NCI-H82 treated with DMSO at 0.1 percent for 48 hours (cell line): ENCODE results near the gene SHPK.
A peak's percentile ranks its signal among the peaks of the same experiment; 100 is the strongest.

Source experiments
- DNase-seq: peaks from one replicate; lab custom pipeline; 2025; ENCODE audit not compliant: unreplicated experiment; lab: John Stamatoyannopoulos, UW

SHPK gene

DNA sequence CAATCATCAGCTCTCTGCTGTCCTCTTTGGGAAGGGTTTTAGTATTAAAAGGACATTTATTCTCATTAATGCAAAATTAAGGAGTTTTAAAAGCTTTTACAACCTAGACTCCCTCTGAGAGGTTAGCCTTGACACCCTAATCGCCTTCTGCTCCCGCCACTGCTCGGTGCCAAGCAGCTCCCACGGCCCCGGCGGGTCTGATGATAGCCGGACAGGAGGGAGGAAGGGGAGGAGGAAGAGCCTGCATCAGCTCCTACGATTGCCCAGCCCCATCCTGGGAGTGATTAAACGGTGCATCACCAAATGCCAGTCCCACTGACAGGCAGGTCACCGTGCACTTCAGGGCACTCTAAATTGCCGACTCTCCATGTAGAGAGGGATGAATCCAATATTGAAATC is 8.3 kb downstream of the SHPK start:
- DNase-seq = no peak

DNA sequence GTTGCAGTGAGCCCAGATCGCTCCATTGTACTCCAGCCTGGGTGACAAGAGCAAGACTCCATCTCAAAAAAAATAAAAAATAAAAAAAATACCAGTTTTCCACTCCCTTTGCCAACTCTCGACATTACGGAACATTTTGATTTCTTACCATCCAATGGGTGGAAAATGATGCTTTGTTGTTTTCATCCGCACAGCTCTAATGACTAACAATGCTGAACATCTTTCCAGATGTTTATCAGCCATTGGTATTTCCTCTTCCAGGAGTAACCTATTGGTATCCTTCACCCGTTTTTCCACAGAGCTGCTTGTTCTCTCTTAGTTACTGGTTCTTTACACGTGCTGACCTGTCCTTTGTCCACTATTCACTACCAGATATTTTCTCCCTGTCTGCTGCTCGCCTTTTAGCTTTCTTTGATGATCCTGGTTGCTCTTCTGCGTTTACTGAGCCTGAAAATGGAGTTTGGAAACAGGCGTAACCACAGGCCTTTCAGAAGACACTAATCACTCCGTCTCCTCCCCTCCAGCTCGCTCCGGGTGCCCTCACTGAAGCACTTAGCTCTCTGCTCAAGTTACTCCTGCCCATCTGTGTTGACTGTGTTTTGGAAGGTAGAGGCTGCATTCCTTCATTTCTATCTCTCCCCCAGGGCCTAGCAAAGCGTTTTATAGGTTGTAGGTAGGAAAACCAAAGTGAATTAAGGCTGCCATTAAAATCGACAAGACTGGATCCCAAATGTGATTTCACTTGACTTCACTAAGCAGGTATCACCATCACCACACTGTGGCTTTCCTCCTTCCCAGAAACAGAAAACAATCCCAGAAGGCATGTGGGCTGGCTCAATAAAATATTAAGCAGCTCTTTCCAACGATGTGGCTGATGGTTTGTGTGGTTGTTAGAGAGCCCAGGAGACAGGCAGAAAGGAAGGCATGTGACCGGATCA is 8.9 kb downstream of the SHPK start:
- no peak for DNase-seq

DNA sequence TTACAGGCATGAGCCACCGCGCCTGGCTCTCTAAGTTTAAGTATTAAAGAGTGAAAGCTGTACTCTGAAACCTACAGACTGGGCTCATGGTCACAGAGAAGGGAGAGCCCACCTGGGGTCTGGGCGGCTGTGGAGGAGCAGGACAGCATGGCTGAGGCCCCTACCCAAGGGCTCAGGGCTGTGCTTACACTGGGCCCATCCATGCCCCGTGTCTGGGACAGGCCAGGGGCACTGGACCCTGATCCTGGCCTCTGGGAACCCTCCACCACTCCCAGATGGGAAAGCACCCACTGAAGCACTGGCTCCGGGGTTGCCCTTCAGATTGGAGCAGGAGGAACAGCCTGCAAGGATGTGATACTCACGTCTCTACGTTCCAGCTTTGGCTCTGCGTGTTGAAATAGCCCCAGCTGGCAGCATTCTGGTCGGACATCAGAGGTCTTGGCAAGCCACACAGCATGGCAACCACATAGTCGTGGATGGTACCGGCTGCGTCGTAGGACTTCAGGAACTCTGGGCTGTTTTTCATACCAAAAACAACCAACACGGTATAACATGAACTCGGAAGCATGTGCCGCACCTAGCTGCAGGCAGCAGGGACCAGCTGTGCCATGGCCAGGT is 13.0 kb downstream of the SHPK start:
- no peak for DNase-seq

DNA sequence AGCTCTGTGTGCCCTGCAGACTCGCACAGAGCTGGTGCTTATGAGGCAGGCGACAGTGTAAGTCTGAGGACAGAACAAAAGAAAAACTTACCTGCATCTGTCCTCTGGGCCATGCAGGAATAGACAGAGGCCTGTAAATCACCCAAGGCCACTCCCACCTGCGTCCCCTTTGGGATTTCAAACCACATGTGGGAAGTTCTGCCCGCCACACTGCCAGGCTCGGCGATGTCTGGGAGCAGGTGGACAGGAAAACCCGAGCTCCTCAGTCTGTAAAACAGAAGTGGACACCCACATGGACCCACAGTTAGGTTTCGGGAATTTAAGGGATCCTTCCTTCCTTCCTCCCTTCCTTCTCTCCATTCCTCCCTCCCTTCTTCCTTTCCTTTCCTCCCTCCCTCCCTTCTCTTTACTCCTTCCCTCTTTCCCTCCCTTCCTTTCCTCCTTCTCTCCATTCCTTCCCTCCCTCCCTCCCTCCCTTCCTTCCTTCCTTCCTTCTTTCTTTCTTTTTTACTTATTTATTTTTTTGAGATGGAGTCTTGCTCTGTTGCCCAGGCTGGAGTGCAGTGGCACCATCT is 14.8 kb downstream of the SHPK start:
- DNase-seq = no peak

DNA sequence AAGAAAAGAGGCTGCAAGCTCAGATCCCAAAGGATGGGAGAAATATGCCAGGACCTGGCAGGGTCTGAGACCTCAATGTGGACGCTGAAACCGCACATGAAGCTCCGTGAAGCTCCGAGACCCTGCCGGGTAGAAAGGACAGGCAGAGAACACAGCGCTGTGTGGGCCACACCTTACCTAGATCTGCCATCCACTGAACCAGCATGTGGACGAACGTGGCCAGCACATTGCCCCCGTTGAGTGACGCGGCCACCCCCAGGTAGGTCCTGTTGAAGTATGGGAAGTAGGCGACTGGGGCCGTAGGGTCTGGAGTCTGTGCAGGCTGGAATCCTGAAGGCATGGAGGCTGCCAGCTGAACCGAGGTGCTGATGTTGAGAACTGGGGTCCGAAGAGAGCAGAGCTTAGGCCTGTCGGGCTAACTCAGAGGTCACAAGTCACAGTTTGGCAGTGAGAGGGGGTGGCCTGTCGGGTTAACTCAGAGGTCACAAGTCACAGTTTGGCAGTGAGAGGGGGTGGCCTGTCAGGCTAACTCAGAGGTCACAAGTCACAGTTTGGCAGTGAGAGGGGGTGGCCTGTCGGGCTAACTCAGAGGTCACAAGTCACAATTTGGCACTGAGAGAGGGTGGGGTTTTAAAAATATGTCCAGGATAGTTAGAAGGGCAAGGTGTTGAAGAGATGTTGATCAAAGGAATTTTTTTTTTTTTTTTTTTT is 20.7 kb downstream of the SHPK start:
- DNase-seq = no peak

DNA sequence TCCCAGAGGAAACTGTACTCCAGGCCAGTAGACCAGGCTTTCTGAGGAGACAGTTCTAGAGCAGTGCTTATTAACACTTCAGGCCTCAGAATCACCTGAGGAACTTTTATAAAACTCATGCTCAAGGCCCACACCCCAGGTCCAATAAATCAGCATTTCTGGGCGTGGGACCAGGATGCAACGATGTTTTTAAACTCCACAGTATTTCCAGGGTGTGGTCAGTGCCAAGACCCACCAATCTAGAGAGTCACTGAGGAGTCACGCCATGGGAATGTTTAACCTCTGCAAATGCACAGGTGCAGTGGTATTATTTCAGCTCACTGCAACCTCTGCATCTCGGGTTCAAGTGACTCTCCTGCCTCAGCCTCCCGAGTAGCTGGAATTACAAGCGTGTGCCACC is 22.9 kb downstream of the SHPK start:
- no peak for DNase-seq

DNA sequence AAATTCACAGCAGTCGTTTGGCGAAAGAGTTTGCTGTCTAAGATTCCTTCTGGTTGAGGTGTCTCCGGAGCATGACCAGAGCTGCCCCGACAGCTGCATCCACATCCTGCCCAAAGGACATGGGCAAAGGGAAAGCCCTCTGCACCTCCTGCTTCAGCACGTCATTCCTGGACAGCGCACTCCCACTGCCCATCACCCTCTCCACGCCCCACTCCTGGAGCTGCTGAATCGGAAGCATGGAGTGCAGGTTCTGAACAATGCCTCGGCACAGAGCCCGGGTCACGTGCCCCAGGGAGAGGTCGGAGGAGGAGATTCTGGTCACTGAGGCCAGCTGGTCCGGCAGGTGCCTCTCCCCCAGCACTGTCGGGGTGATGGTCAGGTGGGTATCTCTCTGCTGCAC is 25.5 kb downstream of the SHPK start:
- DNase-seq = no peak

DNA sequence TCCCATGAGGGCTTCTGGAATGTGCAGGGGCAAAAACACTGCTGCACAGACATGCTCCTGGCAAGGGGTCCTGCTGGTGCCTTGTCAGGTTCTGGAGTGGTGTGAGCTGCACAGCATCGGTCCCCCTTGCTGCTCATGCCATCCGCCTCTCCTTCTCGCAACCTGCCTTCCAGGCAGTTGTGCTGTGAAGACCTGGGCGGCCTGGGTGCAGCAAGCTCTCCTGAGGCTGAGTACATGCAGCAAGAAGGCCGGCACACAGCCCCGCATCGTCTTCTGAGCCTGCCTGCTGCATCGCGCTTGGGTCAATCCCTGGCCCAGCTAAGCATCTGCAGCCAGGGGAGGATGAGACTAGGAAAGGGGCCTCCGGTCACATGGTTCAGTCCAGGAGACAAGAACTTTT is 26.4 kb downstream of the SHPK start:
- no peak for DNase-seq

DNA sequence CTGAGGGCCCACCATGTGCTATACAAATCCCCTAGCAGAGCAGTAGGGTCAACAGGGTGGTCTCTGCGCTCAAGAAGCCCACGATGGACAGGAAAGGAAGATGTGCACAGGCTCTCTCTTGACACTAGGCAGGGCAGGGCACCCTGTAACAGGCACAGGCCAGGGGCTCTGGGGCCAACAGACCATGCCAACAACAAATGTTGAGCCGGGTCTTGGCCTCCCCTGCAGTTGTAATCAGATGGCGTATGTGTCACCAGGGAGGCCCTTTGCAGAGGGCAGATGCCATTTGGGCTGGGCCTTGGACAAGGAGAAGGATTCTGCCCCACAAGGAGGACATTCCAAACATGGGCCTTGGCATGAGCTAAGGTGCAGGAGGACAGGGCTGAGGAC is 32.2 kb downstream of the SHPK start:
- DNase-seq = no peak

DNA sequence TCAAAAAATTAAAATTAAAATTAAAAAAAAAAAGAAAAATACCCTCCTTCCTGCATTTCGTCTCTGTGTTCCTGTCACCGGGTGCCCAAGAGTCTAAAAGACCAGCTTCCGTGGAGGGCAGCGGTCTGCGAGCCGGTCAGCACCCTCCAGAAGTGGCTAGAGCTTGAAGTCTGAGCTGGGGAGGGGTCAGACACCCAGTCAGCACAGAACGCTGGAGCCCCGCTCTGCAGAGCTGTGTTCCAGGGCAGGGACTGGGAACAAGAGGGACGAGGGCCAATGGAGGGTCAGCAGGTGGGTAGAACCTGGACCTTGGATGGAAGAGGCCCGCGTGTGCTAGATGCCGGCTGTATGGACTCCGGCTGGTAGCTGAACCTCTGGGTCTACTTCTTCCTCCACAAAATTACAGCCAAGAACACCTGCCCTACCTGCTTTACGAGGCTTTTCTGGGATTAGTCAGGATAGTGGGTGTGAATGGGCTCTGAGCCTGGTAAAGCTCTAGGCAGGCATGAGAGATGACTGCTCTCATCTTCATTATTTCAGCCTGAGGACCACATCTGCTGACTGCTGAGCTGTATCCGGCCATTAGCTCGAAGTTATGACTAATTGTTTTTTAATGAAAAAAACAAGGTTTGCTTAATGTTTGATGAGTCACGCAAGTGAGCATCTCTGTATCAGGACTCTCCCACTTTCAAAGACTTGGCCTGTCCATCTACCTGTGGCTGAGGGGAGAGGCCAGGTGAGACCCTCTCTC is 32.8 kb downstream of the SHPK start:
- no peak for DNase-seq

DNA sequence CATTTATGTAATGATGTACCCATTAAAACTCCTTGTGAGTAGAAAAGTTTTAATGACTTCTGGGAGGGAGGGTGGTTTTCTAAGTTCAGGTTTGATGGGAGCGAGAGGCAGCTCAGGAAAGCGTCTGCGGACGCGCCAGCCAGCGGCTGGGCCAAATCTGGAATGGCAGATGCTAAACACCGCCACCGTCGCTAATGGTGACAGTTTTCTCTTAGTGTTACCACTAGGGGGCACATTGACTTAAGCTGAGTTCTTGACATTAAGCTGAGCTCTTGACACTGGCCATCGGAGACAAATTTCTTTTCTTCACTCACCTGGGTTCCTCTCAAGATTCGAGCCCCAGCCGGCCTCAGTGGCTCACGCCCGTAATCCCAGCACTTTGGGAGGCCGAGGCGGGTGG is 33.6 kb downstream of the SHPK start:
- peak; percentile 9 for DNase-seq

DNA sequence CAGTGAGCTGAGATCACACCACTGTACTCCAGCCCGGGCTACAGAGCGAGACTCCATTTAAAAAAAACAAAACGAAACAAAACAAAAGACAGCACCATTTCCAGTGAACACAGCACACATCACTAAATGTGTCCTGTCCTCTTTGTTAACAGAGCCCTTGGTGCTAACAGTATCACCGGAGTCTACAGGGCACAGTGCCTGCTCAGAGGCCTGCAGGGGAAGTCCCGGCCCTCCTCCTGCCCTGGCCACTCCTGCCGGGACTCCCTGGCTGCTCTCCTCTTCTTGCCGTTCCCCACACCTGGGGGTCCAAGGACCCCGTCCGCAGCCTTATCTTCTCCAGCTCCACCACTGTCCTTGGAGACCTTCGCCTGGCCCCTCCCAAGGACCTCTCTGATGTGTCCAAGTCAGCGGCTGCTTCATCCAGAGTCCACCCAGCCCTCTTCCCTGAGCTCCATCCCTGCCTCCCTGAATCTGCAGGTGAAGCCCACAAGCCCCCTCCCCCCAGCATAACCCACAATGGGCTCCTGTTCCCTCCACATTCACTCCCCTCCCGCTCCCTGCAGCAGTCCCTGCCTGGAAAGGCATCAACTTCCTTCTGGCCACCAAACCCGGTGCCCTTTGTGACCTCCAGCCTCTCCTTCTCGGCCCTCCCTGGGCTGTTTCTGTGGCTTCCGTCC is 35.4 kb downstream of the SHPK start:
- DNase-seq = no peak

DNA sequence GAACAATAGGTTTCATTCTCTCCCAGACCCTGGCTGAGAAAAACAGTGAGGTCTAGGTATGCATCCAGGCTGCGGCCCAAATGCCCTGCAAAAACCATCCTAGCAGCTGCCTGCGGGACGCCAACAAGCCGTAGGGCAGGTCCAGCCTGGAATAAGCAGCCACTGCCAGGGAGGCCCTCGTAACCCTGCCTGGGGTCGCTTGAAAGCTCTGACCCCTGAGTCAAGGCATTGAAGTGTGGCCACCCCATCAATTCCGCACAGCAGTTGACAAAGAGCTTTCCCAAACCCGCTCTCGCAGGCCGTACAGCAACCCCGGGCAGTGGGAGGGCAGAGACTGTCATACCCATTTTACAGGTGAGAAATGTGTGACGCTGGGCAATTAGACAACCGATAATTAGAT is 38.0 kb downstream of the SHPK start:
- DNase-seq = no peak

DNA sequence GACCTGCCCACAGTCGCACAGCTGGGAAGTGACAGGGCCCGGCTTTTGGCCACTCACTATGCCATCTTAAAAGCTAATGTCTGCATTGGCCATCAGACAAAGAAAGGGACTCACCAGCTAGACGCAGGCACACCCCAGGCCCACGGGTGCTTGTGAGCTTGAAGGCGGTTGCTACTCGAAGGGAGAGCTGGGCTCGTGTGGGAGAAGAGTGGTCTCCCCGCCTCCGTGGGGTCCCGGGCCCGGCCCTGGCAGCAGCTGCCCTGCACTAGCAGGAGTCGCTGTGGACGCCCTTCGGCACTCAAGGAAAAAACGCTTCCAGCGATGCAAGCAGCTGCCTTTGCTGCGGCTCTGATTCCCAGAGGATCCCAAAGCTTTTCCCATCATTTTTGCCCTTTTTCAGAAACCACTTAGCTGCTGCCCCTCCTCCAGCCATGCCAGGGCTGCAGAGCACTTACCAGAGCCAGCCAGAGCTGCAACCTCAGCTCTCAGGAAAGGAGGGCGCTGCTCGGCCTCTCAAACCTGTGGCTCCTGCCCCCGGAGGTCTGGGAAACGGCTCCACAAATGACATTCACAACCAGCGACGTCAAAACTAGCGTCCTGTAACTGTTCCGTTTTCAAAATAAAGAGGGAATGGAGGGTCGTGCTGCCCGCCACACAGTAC is 39.1 kb downstream of the SHPK start:
- DNase-seq = no peak

DNA sequence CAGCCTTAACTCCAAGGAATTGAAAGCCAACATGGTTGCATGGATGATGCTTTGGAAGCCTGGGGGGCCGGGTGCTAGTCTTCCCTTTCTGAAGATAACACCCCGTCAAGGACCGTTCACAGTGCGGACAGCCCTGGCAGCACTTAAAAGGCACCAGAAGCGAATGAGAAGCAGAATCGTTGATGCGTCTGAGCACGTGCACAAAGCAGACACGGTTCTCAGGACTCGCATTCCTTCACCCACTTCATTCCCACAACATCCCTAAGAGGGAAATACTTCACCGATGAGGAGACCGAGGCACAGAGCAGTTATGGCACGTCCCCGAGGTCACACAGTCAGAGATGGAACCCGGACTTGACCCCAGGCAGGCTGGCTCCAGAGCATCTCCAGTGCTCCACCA is 41.1 kb downstream of the SHPK start:
- DNase-seq = no peak

DNA sequence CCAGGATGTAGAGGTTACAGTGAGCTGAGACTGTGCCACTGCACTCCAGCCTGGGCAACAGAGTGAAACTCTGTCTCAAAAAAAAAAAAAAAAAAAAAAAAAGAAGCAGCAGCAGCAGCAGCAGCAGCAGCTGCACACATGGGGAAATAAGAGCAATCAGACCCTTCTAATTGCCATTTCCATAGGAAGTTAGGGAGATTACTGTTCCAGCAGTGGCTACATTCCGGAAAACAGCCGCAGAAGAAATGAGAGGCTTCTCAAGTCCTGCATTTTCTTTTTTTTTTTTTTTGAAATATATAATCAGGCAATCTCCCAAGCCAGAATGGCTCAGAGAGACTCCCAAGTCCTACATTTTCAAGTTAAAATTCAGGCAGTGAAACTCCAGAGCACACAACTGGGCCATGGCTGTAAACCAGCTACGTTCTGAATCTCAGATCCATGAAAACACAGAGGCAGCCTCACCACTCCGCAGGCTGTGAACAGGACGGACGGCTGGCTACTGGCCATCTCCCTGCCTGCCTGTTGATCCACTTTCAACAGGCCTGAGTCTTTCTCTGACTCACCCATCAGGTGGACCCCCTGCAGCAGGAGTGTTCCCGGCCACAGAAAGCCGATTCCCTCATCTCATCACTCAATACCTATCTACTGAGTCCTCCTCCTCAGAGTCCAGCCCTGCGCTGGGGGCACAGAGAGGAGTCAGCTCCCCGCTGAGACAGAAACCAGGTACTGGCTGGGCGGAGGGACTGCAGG is 41.8 kb downstream of the SHPK start:
- DNase-seq = no peak

DNA sequence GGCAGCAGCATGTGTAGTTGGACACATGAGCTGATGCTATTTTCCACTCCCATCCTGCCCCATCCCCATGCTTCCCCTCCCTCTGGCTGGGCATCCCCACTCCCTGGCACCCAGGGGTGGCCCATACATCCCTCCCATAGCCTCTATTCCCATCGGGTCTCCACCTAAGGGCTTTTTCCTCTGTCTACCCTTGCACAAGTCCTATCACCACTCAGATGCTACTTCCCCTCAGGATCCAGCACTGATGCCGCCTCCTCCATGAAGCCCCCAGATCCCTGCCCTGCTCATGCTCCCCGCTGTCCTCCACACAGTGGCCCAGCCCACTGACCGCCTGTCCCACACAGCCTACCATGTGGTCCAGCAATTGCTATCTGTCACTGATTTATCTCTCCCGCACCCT is 42.7 kb downstream of the SHPK start:
- no peak for DNase-seq

DNA sequence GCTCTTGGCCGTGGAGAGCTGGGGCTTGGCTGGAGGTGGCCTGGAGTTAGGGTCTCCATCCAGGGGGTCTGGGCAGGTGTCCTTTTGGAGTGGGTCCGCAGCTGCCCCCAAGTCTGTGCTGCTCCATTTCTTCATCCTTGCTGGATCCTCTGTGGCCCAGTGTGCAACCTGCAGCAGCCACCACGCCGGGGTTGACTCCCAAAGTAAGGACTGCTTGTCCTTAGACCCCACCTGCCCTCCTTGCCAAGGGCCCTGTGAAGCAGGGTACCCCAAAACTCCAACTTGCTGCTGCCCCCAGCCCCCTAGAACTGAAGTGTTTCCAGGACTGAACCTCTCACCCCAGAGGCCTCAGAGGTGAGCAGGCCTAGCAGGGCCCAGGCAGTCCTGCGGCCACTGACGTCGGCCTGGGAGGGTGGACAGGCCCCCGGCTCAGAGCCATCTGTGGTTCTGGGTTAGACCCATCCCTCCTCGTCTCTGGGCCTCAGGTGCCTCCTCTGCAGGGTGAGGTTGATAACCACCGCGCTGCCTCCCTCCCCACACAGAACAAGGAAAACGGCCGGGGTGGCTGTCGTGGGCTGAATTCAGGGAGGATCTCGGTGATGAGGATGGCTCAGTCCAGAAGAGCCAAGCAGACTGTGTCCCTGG is 43.7 kb downstream of the SHPK start:
- no peak for DNase-seq

DNA sequence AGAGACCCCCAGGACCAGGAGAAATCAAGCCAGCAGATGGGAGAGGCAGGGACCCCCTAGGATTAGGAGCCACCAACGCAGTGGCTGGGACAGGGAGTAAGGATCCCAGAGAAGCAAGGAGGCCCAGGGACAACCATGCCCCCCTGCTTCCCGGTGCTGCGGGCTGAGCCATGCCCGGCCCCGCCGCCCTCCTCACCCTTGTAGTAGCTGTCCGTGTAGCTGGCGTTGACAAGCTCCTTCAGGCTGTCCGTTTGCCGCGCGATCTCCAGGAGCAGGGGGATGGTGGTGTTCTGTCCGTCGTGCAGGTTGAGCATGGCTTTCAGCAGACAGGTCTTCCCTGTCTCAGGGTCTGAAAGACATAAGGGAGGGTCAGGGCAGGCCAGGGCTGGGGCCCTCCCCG is 45.3 kb downstream of the SHPK start:
- DNase-seq = no peak
